HG03469 (cell line): ENCODE measurements around the gene TPPP.
"Not testable (repeated sequence)": the region's sequence is repeated elsewhere in the genome, so short reads cannot be mapped to it uniquely, and the experiment has no call there.

Experiments
- ATAC-seq: cut with Tn5 transposase; IDR thresholded peaks from one replicate; pipeline ENCODE4 v1.9.1; 2021; ENCODE audit warnings: mild to moderate bottlenecking, moderate library complexity, moderate number of reproducible peaks; ENCODE audit not compliant: unreplicated experiment

The TPPP gene

GRCh38 chr5:679166-679895 lies 13.8 kb downstream of the TPPP start:
- not testable (repeated sequence) for ATAC-seq

- not testable (repeated sequence) for ATAC-seq
Observed at GRCh38 chr5:678521-678920, 14.6 kb downstream of the TPPP start.

- no peak for ATAC-seq
Observed at GRCh38 chr5:677131-678101, 15.7 kb downstream of the TPPP start.

GRCh38 chr5:676699-677076 lies 16.5 kb downstream of the TPPP start:
- no peak for ATAC-seq

GRCh38 chr5:675871-676698 lies 17.1 kb downstream of the TPPP start:
- no peak for ATAC-seq

GRCh38 chr5:675111-675870 lies 17.9 kb downstream of the TPPP start:
- ATAC-seq: no peak

GRCh38 chr5:674630-675011 lies 18.5 kb downstream of the TPPP start:
- ATAC-seq: no peak

- ATAC-seq: no peak
Observed at GRCh38 chr5:673831-674629, 19.1 kb downstream of the TPPP start.

GRCh38 chr5:673161-673830 lies 19.9 kb downstream of the TPPP start:
- ATAC-seq: no peak

GRCh38 chr5:672329-673160 lies 20.6 kb downstream of the TPPP start:
- no peak for ATAC-seq

- ATAC-seq: no peak
Observed at GRCh38 chr5:671459-672328, 21.5 kb downstream of the TPPP start.

GRCh38 chr5:670396-671270 lies 22.5 kb downstream of the TPPP start:
- ATAC-seq: no peak

- ATAC-seq: no peak
Observed at GRCh38 chr5:669842-670395, 23.2 kb downstream of the TPPP start.

- no peak for ATAC-seq
Observed at GRCh38 chr5:669111-669841, 23.9 kb downstream of the TPPP start.

GRCh38 chr5:668283-668995 lies 24.7 kb downstream of the TPPP start:
- ATAC-seq: no peak
